Stimulated activated CD8-positive, alpha-beta memory T cell treated with anti-CD3 and anti-CD28 coated beads, Interleukin-7, amount 100 ng/mL, for 48 hours (primary cell): ENCODE measurements around the gene MYO5B.

ENCODE experiments used
- DNase-seq, 2 donors: peaks; one replicate each; pipeline ENCODE4 v3.0.0-alpha.2; 2020; ENCODE audit warnings: low read depth in 1 of 2; ENCODE audit errors: extremely low read depth in 1 of 2

The MYO5B gene

GRCh38 chr18:50189160-50189559 lies 5.8 kb downstream of the MYO5B start:
- DNase-seq = no peak

DNA sequence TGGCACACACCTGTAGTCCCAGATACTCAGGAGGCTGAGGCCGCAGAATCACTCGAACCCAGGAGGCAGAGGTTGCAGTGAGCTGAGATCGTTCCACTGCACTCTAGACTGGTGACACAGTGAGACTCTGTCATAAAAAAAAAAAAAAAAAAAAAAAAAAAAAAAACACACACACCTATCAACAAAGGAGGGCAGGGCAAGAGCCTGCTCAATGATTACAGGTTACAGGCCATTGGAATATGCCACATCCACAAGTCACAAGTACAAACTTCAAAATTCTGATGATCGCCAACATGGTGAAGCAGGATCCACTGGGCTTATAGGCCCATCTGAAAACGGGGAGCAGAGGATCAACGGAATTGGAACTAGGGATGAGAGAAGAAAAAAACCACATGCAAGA lies 6.3 kb downstream of the MYO5B start:
- no peak for DNase-seq

DNA sequence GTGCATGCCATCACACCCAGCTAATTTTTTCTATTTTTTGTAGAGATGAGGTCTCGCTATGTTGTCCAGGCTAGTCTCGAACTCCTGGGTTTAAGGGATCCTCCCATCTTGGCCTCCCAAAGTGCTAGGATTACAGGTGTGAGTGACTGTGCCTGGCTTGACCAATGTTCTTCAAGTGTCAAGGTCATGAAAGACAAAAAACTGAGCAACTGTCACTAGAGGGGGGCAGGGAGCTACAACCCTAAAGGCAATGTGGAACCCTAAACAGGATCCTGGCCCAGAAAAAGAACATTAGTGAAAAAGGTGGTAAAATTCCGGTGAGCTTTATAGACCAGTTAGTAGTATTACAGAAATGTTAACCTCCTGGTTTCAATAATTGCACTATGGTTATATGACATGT lies 7.3 kb downstream of the MYO5B start:
- DNase-seq = no peak

DNA sequence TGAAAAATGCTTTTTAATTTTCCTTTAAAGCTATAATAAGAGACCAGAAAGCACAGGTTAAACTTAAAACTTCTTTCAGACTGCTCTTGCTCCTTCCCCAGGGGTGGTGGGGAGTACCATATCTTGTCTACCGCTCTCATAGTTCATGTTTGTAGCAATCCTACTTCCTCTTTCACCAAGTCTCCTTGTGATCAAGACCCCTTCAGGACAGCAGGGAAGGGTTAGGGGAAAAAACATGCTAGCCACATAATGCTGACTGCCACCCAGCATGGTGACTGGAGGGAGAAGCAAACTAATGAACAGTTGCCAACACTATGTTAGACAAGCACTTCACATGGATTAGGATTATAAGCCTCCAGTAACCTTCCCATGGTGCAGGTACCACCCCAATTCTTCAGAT lies 8.6 kb downstream of the MYO5B start:
- no peak for DNase-seq

DNA sequence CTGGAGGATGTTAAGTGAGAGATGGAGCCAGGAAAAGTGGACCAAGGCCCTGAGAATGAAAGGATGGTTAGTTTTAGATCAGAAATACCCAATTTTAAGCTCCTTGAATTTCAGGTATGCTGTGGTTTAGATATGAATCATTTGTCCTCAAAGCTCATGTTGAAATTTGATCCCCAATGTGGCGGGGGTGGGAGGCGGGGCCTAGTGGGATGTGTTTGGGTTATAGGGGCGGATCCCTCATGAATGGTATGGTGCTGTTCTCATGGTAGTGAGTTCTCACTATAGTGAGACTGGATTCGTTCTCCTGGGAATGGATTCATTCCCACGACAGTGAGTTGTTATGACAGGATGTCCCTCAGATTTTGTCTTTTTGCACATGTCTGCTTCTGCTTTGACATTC lies 11.4 kb downstream of the MYO5B start:
- no peak for DNase-seq

DNA sequence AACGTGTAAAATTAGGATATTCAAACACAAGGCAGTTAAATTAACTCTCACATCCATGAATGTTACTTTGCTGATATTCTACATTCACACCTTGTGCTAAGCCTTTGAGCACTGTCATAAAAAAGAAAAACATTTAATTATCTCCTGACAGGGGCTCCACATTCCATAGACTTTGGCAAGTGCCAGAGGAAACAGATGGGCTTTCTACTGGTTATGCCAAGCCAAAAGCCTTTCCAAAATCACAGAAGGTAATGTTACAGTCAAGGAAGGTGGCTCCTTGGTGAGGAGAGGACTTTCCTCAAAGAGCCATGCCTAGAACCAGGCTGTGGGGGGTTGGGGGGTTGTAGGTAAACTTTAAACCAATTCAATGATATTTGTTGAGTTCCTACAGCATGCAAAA lies 12.4 kb downstream of the MYO5B start:
- no peak for DNase-seq

DNA sequence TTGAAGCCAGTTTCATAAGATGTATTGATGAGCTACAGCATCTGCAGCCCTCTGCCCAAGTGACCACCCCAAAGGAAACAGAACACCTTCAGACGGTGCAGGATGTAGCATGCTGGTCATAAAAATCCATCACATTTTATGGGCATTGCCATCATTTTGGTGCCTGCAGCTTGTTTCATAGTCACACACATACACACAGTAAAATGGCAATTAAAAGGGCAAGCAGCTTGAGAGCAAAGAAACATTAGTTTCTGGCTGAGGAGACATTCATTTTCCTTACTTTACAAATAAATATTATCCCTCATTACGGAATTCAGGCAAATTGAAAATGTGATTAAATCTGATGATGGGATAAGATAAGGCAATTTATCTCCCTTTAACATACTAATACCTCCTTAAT lies 13.4 kb downstream of the MYO5B start:
- no peak for DNase-seq

DNA sequence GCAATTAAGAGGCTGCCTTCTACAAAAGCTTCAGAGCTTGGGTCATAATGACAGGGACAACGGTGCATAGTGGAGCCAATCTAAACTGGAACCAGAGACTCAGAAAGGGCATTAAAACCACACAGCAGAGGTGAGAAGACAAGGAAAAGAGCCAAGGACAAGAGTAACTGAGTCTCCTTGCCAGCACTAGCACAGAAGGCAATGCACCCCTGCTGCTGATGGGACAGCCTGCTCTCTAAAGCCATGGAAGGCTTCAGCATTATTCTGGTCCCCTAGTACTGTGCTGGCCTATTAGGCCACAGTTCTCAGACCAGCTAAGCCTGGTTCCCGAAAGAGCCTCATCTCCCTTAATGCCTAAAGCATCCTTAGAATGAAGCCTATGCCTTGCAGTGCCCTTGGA lies 15.5 kb downstream of the MYO5B start:
- no peak for DNase-seq

- no peak for DNase-seq
Observed at GRCh38 chr18:50177294-50177992, 17.5 kb downstream of the MYO5B start.

DNA sequence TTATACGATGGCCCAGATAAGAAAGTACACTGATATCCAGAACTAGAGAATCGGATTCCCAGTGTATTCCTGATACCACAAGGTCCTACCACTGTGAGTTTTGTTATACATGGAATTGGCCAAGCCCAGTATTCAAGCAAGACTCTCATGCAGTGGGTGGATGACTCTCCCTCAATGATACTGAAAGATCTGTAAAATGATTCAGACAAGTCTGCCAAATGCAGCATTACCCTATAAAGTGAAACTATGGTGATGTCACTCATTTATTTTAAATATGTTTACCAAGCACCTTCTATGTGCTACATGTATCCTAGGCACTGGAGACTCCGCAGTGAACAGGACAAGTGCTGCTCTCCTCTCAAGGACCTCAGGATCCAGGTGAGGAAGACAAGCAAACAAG lies 22.6 kb downstream of the MYO5B start:
- no peak for DNase-seq

DNA sequence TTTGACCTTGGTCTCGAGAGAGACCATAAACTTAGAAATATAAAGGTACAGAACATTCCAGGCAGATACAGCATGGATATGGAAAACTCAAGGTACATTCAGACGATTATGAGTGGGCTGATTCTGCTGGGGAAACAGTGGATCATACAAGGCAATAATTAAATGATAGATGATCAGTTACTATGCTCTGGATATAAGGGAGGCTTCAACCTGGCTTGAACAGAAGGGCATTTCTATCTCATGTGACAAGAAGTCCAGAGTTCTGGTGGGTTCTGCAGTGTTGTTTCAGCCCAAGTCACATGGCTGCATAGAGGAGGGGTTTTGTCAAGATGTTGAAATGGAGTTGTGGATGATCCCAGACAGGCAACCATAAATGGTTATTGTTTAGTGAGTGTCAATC lies 23.5 kb downstream of the MYO5B start:
- DNase-seq = no peak

DNA sequence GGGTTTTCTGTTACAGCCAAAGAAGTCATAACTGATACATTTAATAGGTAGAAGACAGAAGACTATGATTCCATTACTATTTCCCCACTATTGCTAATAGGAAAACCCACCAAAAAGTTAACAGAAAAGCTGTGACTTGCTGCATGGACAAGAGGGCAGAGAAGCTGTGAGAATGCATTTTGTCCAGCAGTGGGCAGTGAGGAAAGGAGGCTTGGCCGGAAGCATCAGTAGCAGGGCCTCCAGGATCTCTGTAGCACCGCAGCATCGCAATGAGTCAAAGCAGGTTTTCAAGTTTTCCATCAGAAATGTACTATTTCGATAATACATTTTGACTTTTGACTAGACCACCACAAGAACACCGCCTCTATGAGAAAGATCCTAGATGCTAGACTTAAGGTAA lies 24.9 kb downstream of the MYO5B start:
- DNase-seq = no peak

DNA sequence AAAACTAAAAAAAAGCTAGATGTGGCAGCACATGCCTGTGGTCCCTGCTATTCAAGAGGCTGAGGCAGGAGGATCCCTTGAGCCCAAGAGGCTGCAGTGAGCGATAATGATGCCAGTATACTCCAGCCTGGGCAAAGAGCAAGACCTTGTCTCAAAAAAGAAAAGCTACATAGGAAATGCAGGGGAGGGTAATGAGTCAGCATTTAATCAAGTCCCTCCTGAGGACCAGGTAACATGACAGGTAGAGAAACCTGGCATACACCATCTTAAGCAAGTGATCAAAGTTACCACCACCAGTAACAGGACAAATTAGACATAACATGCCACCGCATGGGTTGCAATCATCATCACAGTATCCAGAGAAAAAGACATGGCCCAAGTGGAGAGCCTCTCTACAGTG lies 25.8 kb downstream of the MYO5B start:
- DNase-seq = no peak

GRCh38 chr18:50167966-50168365 lies 27.0 kb downstream of the MYO5B start:
- no peak for DNase-seq

DNA sequence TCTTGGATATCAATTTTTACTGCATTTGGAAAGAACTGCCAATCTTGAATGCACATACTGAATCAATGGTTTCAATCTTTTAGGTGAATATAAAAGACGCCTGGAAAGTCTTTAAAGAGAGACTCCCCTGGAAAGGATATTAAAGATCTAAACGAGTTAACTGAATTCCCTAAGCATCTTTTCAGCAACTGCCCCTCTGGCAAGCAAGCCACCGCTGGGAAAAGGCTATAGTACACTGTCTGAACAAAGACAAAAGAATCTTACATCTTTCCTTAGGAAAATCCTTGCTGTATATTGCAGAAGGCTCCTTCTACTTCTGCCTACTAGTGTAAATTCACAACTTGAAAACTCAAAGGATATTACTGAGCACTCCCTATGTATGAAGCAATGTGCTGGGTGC lies 28.0 kb downstream of the MYO5B start:
- DNase-seq = no peak

GRCh38 chr18:50163505-50163904 lies 31.4 kb downstream of the MYO5B start:
- DNase-seq = no peak

GRCh38 chr18:50162486-50163304 lies 32.3 kb downstream of the MYO5B start:
- DNase-seq = no peak

- DNase-seq = no peak
Observed at GRCh38 chr18:50161597-50162205, 33.2 kb downstream of the MYO5B start.

- DNase-seq = no peak
Observed at GRCh38 chr18:50159654-50160046, 35.3 kb downstream of the MYO5B start.

- no peak for DNase-seq
Observed at GRCh38 chr18:50158866-50159653, 35.9 kb downstream of the MYO5B start.

DNA sequence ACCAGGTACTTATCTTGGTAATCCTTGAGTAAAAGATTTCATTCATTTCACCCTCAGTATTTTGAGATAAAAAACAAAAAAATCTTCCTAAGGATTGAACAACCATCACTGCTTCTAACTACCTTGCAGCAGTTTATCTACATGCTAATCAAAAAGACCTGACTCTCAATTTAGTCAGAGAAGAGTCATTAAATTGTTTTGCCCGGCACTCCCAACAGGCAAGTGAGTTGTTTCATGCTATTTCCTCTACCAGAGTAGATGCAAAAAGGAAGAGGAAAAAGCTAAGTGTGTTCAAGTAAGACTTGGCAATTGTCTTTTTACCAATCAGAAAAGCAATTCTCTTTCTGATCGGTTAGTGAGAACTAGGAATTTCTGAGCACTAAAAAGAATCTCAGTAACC lies 39.5 kb downstream of the MYO5B start:
- no peak for DNase-seq
